ENCODE data around the gene SMIM36.

The SMIM36 gene

GRCh38 chr17:55444471-55445441 is 66.5 kb downstream of the SMIM36 start:
- intact Hi-C loops (cut with DNase I; ENCODE audit: low total_unique reads) = no loop called here
- Histone ChIP-seq H3K4me3 (no peak overlapping the region), H3K27ac (no peak overlapping the region), H3K36me3 (no peaks in the 10 kb centered on the region), H3K27me3 (peaks cover 0 to 2% of the 10 kb centered on the region in 2 donors), H3K4me1 (no peaks in the 10 kb centered on the region), H3K9me3 (no peaks in the 10 kb centered on the region)
- TF ChIP-seq CTCF (IDR thresholded peaks at IDR 0.05) = no peak
- no peak for DNase-seq

- Histone ChIP-seq H3K27ac (no peak overlapping the region), H3K4me3 (no peak overlapping the region), H3K27me3 (peaks cover 0 to 2% of the 10 kb centered on the region in 2 donors), H3K4me1 (no peaks in the 10 kb centered on the region), H3K9me3 (no peaks in the 10 kb centered on the region), H3K36me3 (no peaks in the 10 kb centered on the region)
- intact Hi-C loops (cut with DNase I; ENCODE audit: low total_unique reads) = no loop called here
- TF ChIP-seq CTCF (IDR thresholded peaks at IDR 0.05) = no peak
- no peak for DNase-seq
These were observed 67.3 kb downstream of the SMIM36 start for GRCh38 chr17:55443904-55444303.

- Histone ChIP-seq H3K9me3 (no peaks in the 10 kb centered on the region), H3K27me3 (no peaks in the 10 kb centered on the region), H3K4me1 (no peaks in the 10 kb centered on the region), H3K4me3 (no peak overlapping the region), H3K27ac (no peak overlapping the region), H3K36me3 (no peaks in the 10 kb centered on the region)
- TF ChIP-seq CTCF (IDR thresholded peaks at IDR 0.05) = no peak
- no peak for DNase-seq
- intact Hi-C loops (cut with DNase I; ENCODE audit: low total_unique reads) = no loop called here
These were observed 68.1 kb downstream of the SMIM36 start for GRCh38 chr17:55442953-55443683.

- Histone ChIP-seq H3K4me1 (no peaks in the 10 kb centered on the region), H3K27me3 (no peaks in the 10 kb centered on the region), H3K36me3 (no peaks in the 10 kb centered on the region), H3K27ac (no peak overlapping the region), H3K4me3 (no peak overlapping the region), H3K9me3 (no peaks in the 10 kb centered on the region)
- DNase-seq = no peak
- intact Hi-C loops (cut with DNase I; ENCODE audit: low total_unique reads) = no loop called here
- no peak for TF ChIP-seq CTCF (IDR thresholded peaks at IDR 0.05)
These were observed 68.8 kb downstream of the SMIM36 start for GRCh38 chr17:55442462-55442861.

- Histone ChIP-seq H3K36me3 (no peaks in the 10 kb centered on the region), H3K27ac (no peak overlapping the region), H3K4me1 (no peaks in the 10 kb centered on the region), H3K27me3 (no peaks in the 10 kb centered on the region), H3K9me3 (no peaks in the 10 kb centered on the region), H3K4me3 (no peak overlapping the region)
- TF ChIP-seq CTCF (IDR thresholded peaks at IDR 0.05) = no peak
- intact Hi-C loops (cut with DNase I; ENCODE audit: low total_unique reads) = no loop called here
- no peak for DNase-seq
These were observed 69.7 kb downstream of the SMIM36 start for GRCh38 chr17:55441544-55441943.
